Endothelial cell of umbilical vein (primary cell): ENCODE results near the gene KDM6B. TPM values are rescaled to one million over a fixed set of nuclear protein-coding genes. Genes with fewer than 3 reads are reported as not detected.
"Not testable (repeated sequence)": the region's sequence is repeated elsewhere in the genome, so short reads cannot be mapped to it uniquely, and the experiment has no call there.

Experiments
- BruUV-seq: library from RNA; stranded (reverse); fragments of 400-500 nt; replicated peaks from 2 replicates; lab custom pipeline; 2021; lab: Mats Ljungman, UMichigan
- CTCF ChIA-PET: fragments of 300-600, 350-600 bp; sonication (Branson Sonifier 250); formaldehyde crosslinking; loops from one replicate; lab custom pipeline; 2021; ENCODE audit warnings: antibody characterized with exemption, inconsistent platforms; lab: Charles Lee
- POLR2A ChIA-PET: fragments of 300-600, 350-600 bp; sonication (Branson Sonifier 250); formaldehyde crosslinking; loops from one replicate; lab custom pipeline; 2021; ENCODE audit warnings: antibody characterized with exemption, inconsistent platforms; lab: Charles Lee
- DNase-seq: peaks from one replicate; pipeline ENCODE4 v3.0.0-alpha.2; 2011; ENCODE audit warnings: low read depth, low spot score
- FAIRE-seq: peaks from 2 replicates; lab custom pipeline; 2011; peaks lifted over from hg19 to GRCh38; lab: Jason Lieb, UNC
- H2AFZ ChIP-seq: 2 replicates; pipeline ENCODE4 v1.6.0; 2012; ENCODE audit warnings: low read depth, low read length, control low read depth, inconsistent platforms
- H3K27ac ChIP-seq: 2 replicates; pipeline ENCODE4 v1.5.1; 2011; ENCODE audit warnings: low read depth, mild to moderate bottlenecking, control low read depth, low read length, moderate library complexity; ENCODE audit not compliant: insufficient read depth
- H3K27me3 ChIP-seq, 2 experiments: 2 replicates each; pipeline versions ENCODE4 v1.6.0 to v1.6.1; 2011; ENCODE audit warnings: low read length in 2 of 2, mixed read lengths in 1 of 2; ENCODE audit not compliant: control insufficient read depth in 2 of 2, insufficient read depth in 2 of 2
- H3K36me3 ChIP-seq, 2 experiments: 2 replicates in 1 of 2; 3 replicates in 1 of 2; pipeline ENCODE4 v1.5.1; 2011; ENCODE audit warnings: low read length in 2 of 2, mild to moderate bottlenecking in 1 of 2, moderate library complexity in 1 of 2; ENCODE audit not compliant: control insufficient read depth in 2 of 2, insufficient read depth in 2 of 2; ENCODE audit errors: extremely low read depth in 1 of 2
- H3K4me1 ChIP-seq: 3 replicates; pipeline ENCODE4 v1.5.1; 2011; ENCODE audit warnings: mild to moderate bottlenecking, low read length; ENCODE audit not compliant: control insufficient read depth, insufficient read depth; ENCODE audit errors: extremely low read depth
- H3K4me2 ChIP-seq: 2 replicates; pipeline ENCODE4 v1.6.1; 2011; ENCODE audit warnings: low read length, control low read depth, mixed read lengths; ENCODE audit not compliant: insufficient read depth
- H3K4me3 ChIP-seq, 3 experiments: fragments of 200-600 bp in 1 of 3; sonication (generic), shearing (Covaris generic) in 1 of 3; replicated peaks in 1 of 3; 2 replicates each; pipeline ENCODE4 v1.5.1; 2011 to 2016; ENCODE audit warnings: control low read depth in 3 of 3, low read length in 3 of 3, mild to moderate bottlenecking in 2 of 3, inconsistent platforms in 1 of 3, low read depth in 1 of 3, moderate library complexity in 1 of 3; ENCODE audit not compliant: insufficient read depth in 1 of 3
- H3K79me2 ChIP-seq: 2 replicates; pipeline ENCODE4 v1.6.0; 2012; ENCODE audit warnings: low read length, inconsistent platforms; ENCODE audit not compliant: control insufficient read depth, insufficient read depth
- H3K9ac ChIP-seq: replicated peaks from 2 replicates; pipeline ENCODE3; 2011; ENCODE audit warnings: low read length, control low read depth; ENCODE audit not compliant: insufficient read depth; ENCODE audit errors: extremely low read depth
- H3K9me1 ChIP-seq: replicated peaks from 3 replicates; pipeline ENCODE4 v1.6.0; 2011; ENCODE audit warnings: mild to moderate bottlenecking, low read length; ENCODE audit not compliant: control insufficient read depth, insufficient read depth; ENCODE audit errors: extremely low read depth
- H3K9me3 ChIP-seq: replicated peaks from 2 replicates; pipeline ENCODE4 v1.5.1; 2012; ENCODE audit warnings: low read length, inconsistent platforms; ENCODE audit not compliant: control insufficient read depth, insufficient read depth
- H4K20me1 ChIP-seq: replicated peaks from 2 replicates; pipeline ENCODE3; 2011; ENCODE audit warnings: mild to moderate bottlenecking, low read length; ENCODE audit not compliant: control insufficient read depth, insufficient read depth; ENCODE audit errors: extremely low read depth
- CTCF ChIP-seq, 2 donors: IDR thresholded peaks; 1 replicate in 1 of 2; 2 replicates in 1 of 2; pipeline ENCODE4 v1.5.1; 2011; ENCODE audit warnings: low read length in 2 of 2, mild to moderate bottlenecking in 2 of 2, moderate library complexity in 2 of 2, control low read depth in 1 of 2, inconsistent platforms in 1 of 2, low read depth in 1 of 2; ENCODE audit not compliant: insufficient read depth in 1 of 2; ENCODE audit errors: extremely low read depth in 1 of 2
- FOS ChIP-seq: IDR thresholded peaks from 2 replicates; pipeline ENCODE4 v1.6.1; 2011; ENCODE audit warnings: mild to moderate bottlenecking, low read length, moderate library complexity, borderline replicate concordance; ENCODE audit not compliant: insufficient read depth
- GATA2 ChIP-seq: IDR thresholded peaks from 2 replicates; pipeline ENCODE4 v1.7.0; 2011; ENCODE audit warnings: low read depth, mild to moderate bottlenecking, moderate library complexity, mixed read lengths, low read length; ENCODE audit not compliant: insufficient read length, insufficient read depth
- MAX ChIP-seq: IDR thresholded peaks from 2 replicates; pipeline ENCODE4 v1.6.1; 2011; ENCODE audit not compliant: insufficient read depth, insufficient read length
- MYC ChIP-seq: IDR thresholded peaks from one replicate; pipeline ENCODE4 v1.6.1; 2011; ENCODE audit warnings: mild to moderate bottlenecking, low read depth, low read length
- POLR2A ChIP-seq: IDR thresholded peaks from 2 replicates; pipeline ENCODE4 v1.6.1; 2012; ENCODE audit warnings: low read depth, mild to moderate bottlenecking, control low read depth, low read length
- dilution Hi-C: fragments of 300-500 bp; cut with MboI; formaldehyde crosslinking; loops from one replicate; pipeline ENCODE4 v1.15.0; 2019; ENCODE audit warnings: low sequenced_read_pairs; ENCODE audit not compliant: extremely low pct_ligation_motif_present
- intact Hi-C: fragments of 100-400 bp; cut with micrococcal nuclease; formaldehyde crosslinking; loops from one replicate; pipeline ENCODE4 v1.10.0; 2022
- polyA plus RNA-seq, 4 experiments: library from polyadenylated mRNA; depleted of rRNA in 3 of 4; stranded (reverse) in 3 of 4; unstranded in 1 of 4; fragments of >200 nt; gene quantifications; 2 replicates each; pipeline versions ENCODE4 v1.2.1 to v1.2.3, GENCODE V29; 2011 to 2012; ENCODE audit warnings: missing spikeins in 1 of 4
- total RNA-seq: library from RNA; stranded (reverse); gene quantifications from 2 replicates; pipeline ENCODE4 v1.2.3, GENCODE V29; 2021

KDM6B gene
- total and polyA plus RNA-seq, 2 donors (not counting 3 experiments of a cell fraction or from before 2014, with no cell fraction given), result 1.8 to 17.8 TPM

- Histone ChIP-seq H3K4me2 (peak overlapping the region; percentile 92), H3K9me1 (no peaks in the 10 kb centered on the region), H3K36me3 (no peaks in the 10 kb centered on the region), H3K9ac (peak overlapping the region; percentile 96), H3K27me3 (no peaks in the 10 kb centered on the region), H3K27ac (no peak overlapping the region), H4K20me1 (peaks cover 2% of the 10 kb centered on the region), H3K9me3 (no peaks in the 10 kb centered on the region), H3K79me2 (peaks cover 2% of the 10 kb centered on the region), H3K4me3 (peak overlapping the region in 2 of 3 experiments; percentile 53 to 78), H3K4me1 (peaks cover 35% of the 10 kb centered on the region), H2AFZ (no peak overlapping the region)
- no peak for DNase-seq
- ChIA-PET CTCF (interaction anchor here (0.6 to 2.0 kb wide), 7 partner anchors 14 to 131 kb away, joined by 3 to 11 read pairs (median 4); partner anchors contain the start of gene KDM6B), POLR2A (no interaction called here)
- dilution Hi-C loops (no loop called here), intact Hi-C loops (loop anchor here (5.0 to 10.0 kb wide), 2 partner anchors 622 to 834 kb away; partner anchors contain the start of genes BCL6B and PHF23)
- FAIRE-seq, result no peak
- TF ChIP-seq MAX, result no peak
- no peak for TF ChIP-seq MYC
- TF ChIP-seq GATA2, result no peak
- no TSS peak for BruUV-seq
Measured at GRCh38 chr17:7859028-7859427, 25.0 kb downstream of the KDM6B start.

- dilution Hi-C loops (no loop called here), intact Hi-C loops (loop anchor here (1.0 kb wide), 5 partner anchors 24 to 194 kb away; no protein-coding TSS in a partner anchor)
- BruUV-seq, result no TSS peak
- peak; percentile 57 for DNase-seq
- H4K20me1 ChIP-seq, result peaks cover 2% of the 10 kb centered on the region
- CTCF ChIA-PET, result interaction anchor here (0.7 to 5.2 kb wide), 25 partner anchors 10 to 833 kb away, joined by 3 to 58 read pairs (median 4); partner anchors contain the start of gene KDM6B
- no peak for FAIRE-seq
- no peak overlapping the region for H3K27ac ChIP-seq
- TF ChIP-seq FOS (no peak), POLR2A (no peak), CTCF (IDR thresholded peaks at IDR 0.05; ENCODE audit: extremely low read depth in 1 of 2, insufficient read depth in 1 of 2, low read depth in 1 of 2, low read length in 2 of 2) (peak; percentile 46 to 63)
- no peak overlapping the region for H3K4me3 ChIP-seq
- POLR2A ChIA-PET, result no interaction called here
- H3K79me2 ChIP-seq, result no peaks in the 10 kb centered on the region
- no peaks in the 10 kb centered on the region for H3K9me1 ChIP-seq
- no peaks in the 10 kb centered on the region for H3K36me3 ChIP-seq
- H3K4me1 ChIP-seq, result peaks cover 15% of the 10 kb centered on the region
- H3K9me3 ChIP-seq, result no peaks in the 10 kb centered on the region
- no peak overlapping the region for H3K9ac ChIP-seq
- H3K4me2 ChIP-seq, result no peak overlapping the region
- H3K27me3 ChIP-seq, result no peaks in the 10 kb centered on the region
- H2AFZ ChIP-seq, result no peak overlapping the region
Measured at GRCh38 chr17:7862692-7863437, 28.8 kb downstream of the KDM6B start.

GRCh38 chr17:7864384-7864783 is 30.4 kb downstream of the KDM6B start:
- H3K9me1 ChIP-seq, H4K20me1 ChIP-seq, H3K36me3 ChIP-seq, H3K9me3 ChIP-seq, H3K9ac ChIP-seq, FAIRE-seq, H3K4me1 ChIP-seq, POLR2A ChIA-PET, H3K27ac ChIP-seq, DNase-seq, BruUV-seq, intact Hi-C loops, H3K79me2 ChIP-seq, H3K4me2 ChIP-seq, H3K4me3 ChIP-seq, H2AFZ ChIP-seq, H3K27me3 ChIP-seq, dilution Hi-C loops: not testable (repeated sequence)
- CTCF ChIA-PET, result interaction anchor here (0.6 to 5.2 kb wide), 14 partner anchors 25 to 193 kb away, joined by 3 to 58 read pairs (median 4); partner anchors contain the start of genes CHD3 and RNF227
